GM10266 (cell line): ENCODE results near the gene BRCA1.
"Not testable (repeated sequence)": the region's sequence is repeated elsewhere in the genome, so short reads cannot be mapped to it uniquely, and the experiment has no call there.

Source experiments
- DNase-seq: peaks from one replicate; pipeline ENCODE4 v3.0.0; 2012; ENCODE audit errors: extremely low spot score
- TF ChIP-seq, protein P1 (sequence below): IDR thresholded peaks from 2 replicates; pipeline ENCODE4 v1.5.1; 2012; ENCODE audit warnings: mild to moderate bottlenecking, low read depth; ENCODE audit not compliant: control insufficient read depth, insufficient read depth; ENCODE audit errors: missing control alignments

Gene BRCA1

GRCh38 chr17:43069368-43069898, 55.7 kb downstream of the BRCA1 start:
- TF ChIP-seq, protein P1, sequence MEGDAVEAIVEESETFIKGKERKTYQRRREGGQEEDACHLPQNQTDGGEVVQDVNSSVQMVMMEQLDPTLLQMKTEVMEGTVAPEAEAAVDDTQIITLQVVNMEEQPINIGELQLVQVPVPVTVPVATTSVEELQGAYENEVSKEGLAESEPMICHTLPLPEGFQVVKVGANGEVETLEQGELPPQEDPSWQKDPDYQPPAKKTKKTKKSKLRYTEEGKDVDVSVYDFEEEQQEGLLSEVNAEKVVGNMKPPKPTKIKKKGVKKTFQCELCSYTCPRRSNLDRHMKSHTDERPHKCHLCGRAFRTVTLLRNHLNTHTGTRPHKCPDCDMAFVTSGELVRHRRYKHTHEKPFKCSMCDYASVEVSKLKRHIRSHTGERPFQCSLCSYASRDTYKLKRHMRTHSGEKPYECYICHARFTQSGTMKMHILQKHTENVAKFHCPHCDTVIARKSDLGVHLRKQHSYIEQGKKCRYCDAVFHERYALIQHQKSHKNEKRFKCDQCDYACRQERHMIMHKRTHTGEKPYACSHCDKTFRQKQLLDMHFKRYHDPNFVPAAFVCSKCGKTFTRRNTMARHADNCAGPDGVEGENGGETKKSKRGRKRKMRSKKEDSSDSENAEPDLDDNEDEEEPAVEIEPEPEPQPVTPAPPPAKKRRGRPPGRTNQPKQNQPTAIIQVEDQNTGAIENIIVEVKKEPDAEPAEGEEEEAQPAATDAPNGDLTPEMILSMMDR = no peak
- no peak for DNase-seq

GRCh38 chr17:43068570-43069367, 56.4 kb downstream of the BRCA1 start:
- DNase-seq = no peak
- TF ChIP-seq, protein P1 = no peak

DNA sequence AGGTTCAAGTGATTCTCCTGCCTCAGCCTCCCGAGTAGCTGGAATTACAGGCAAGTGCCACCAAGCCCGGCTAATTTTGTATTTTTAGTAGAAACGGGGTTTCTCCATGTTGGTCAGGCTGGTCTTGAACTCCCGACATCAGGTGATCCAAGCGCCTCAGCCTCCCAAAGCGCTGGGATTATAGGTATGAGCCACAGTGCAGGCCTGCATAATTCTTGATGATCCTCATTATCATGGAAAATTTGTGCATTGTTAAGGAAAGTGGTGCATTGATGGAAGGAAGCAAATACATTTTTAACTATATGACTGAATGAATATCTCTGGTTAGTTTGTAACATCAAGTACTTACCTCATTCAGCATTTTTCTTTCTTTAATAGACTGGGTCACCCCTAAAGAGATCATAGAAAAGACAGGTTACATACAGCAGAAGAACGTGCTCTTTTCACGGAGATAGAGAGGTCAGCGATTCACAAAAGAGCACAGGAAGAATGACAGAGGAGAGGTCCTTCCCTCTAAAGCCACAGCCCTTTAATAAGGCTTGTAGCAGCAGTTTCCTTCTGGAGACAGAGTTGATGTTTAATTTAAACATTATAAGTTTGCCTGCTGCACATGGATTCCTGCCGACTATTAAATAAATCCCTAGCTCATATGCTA, 62.1 kb downstream of the BRCA1 start:
- TF ChIP-seq, protein P1 = no peak
- no peak for DNase-seq

- TF ChIP-seq, protein P1 = no peak
- no peak for DNase-seq
These were observed 69.1 kb downstream of the BRCA1 start for GRCh38 chr17:43056051-43056450.

GRCh38 chr17:43053008-43053407, 72.2 kb downstream of the BRCA1 start:
- DNase-seq = not testable (repeated sequence)

- no peak for DNase-seq
- TF ChIP-seq, protein P1 = no peak
These were observed 73.2 kb downstream of the BRCA1 start for GRCh38 chr17:43051969-43052368.

GRCh38 chr17:43044024-43044423, 81.1 kb downstream of the BRCA1 start:
- DNase-seq = no peak
- TF ChIP-seq, protein P1 = no peak
